HepG2 (cell line): Measurements from ENCODE around the gene MED4. TPM values are rescaled to one million over a fixed set of nuclear protein-coding genes. Genes with fewer than 3 reads are reported as not detected.

ENCODE experiments used
- ARNT ChIP-seq: fragments of 450-650 bp; IDR thresholded peaks from 2 replicates; pipeline ENCODE4 v1.6.1; 2017
- BCL6 ChIP-seq: IDR thresholded peaks from 2 replicates; pipeline ENCODE4 v1.6.1; 2016; ENCODE audit warnings: missing genetic modification reagents, missing compliant biosample characterization
- CREM ChIP-seq, 2 experiments: sonication (generic) in 1 of 2; formaldehyde crosslinking in 1 of 2; IDR thresholded peaks; 2 replicates each; pipeline versions ENCODE4 v1.4.0 to v1.6.1; 2016 to 2020; ENCODE audit warnings: antibody characterized with exemption in 1 of 2, mild to moderate bottlenecking in 1 of 2, missing genetic modification reagents in 1 of 2
- EED ChIP-seq: sonication (generic); formaldehyde crosslinking; IDR thresholded peaks from 2 replicates; pipeline ENCODE4 v1.5.0; 2020; ENCODE audit warnings: mild to moderate bottlenecking, missing genetic modification reagents
- ETV5 ChIP-seq: IDR thresholded peaks from 2 replicates; pipeline ENCODE4 v1.6.1; 2018; ENCODE audit warnings: missing biosample characterization, missing genetic modification reagents, inconsistent platforms, borderline replicate concordance
- GABPB1 ChIP-seq: IDR thresholded peaks from 2 replicates; pipeline ENCODE4 v1.6.1; 2016; ENCODE audit warnings: mild to moderate bottlenecking, missing genetic modification reagents, moderate library complexity, missing compliant biosample characterization
- GATAD1 ChIP-seq: IDR thresholded peaks from 2 replicates; pipeline ENCODE4 v1.6.1; 2016; ENCODE audit warnings: missing genetic modification reagents, missing compliant biosample characterization
- HES4 ChIP-seq: sonication (generic); formaldehyde crosslinking; IDR thresholded peaks from 2 replicates; pipeline ENCODE4 v1.9.0; 2021; ENCODE audit warnings: mild to moderate bottlenecking, missing genetic modification reagents, borderline replicate concordance
- HHEX ChIP-seq: IDR thresholded peaks from 2 replicates; pipeline ENCODE4 v1.6.1; 2016; ENCODE audit warnings: control low read depth
- ISX ChIP-seq: sonication (generic); formaldehyde crosslinking; conservative IDR thresholded peaks from 2 replicates; pipeline ENCODE4 v1.5.0; 2020; ENCODE audit warnings: missing genetic modification reagents
- KAT8 ChIP-seq: IDR thresholded peaks from 2 replicates; pipeline ENCODE4 v1.6.1; 2016; ENCODE audit warnings: missing genetic modification reagents, missing compliant biosample characterization
- NRL ChIP-seq: sonication (generic); formaldehyde crosslinking; IDR thresholded peaks from 2 replicates; pipeline ENCODE4 v1.5.0; 2020; ENCODE audit warnings: missing genetic modification reagents, mild to moderate bottlenecking, moderate library complexity, borderline replicate concordance
- RBM39 ChIP-seq: fragments of 200-400 bp; formaldehyde crosslinking; IDR thresholded peaks from one replicate; pipeline ENCODE4 v1.6.1; 2018; ENCODE audit warnings: antibody characterized with exemption, mild to moderate bottlenecking, low read depth, low read length; ENCODE audit not compliant: poor library complexity, severe bottlenecking
- REL ChIP-seq: sonication (generic); formaldehyde crosslinking; conservative IDR thresholded peaks from 2 replicates; pipeline ENCODE4 v1.8.0; 2022; ENCODE audit warnings: mild to moderate bottlenecking, missing genetic modification reagents, moderate library complexity
- REPIN1 ChIP-seq: sonication (generic); formaldehyde crosslinking; IDR thresholded peaks from 2 replicates; pipeline ENCODE4 v1.8.0; 2022; ENCODE audit warnings: missing genetic modification reagents, low read depth, mild to moderate bottlenecking, borderline replicate concordance
- TAF1 ChIP-seq: sonication (generic); formaldehyde crosslinking; IDR thresholded peaks from 2 replicates; pipeline ENCODE4 v1.4.0; 2020; ENCODE audit warnings: missing genetic modification reagents
- THYN1 ChIP-seq: sonication (generic); formaldehyde crosslinking; IDR thresholded peaks from 2 replicates; pipeline ENCODE4 v1.8.1; 2023; ENCODE audit warnings: low read depth, mild to moderate bottlenecking, moderate library complexity, missing genetic modification reagents, borderline replicate concordance
- ZNF260 ChIP-seq: sonication (generic); formaldehyde crosslinking; IDR thresholded peaks from 2 replicates; pipeline ENCODE4 v1.4.0; 2020; ENCODE audit warnings: missing genetic modification reagents, low read depth, mild to moderate bottlenecking, borderline replicate concordance
- ZNF33A ChIP-seq: sonication (generic); formaldehyde crosslinking; IDR thresholded peaks from 2 replicates; pipeline ENCODE4 v1.5.1; 2020; ENCODE audit warnings: missing genetic modification reagents, mild to moderate bottlenecking, moderate library complexity, borderline replicate concordance
- ZNF792 ChIP-seq: IDR thresholded peaks from 2 replicates; pipeline ENCODE4 v1.6.1; 2016
- ZSCAN29 ChIP-seq: sonication (generic); formaldehyde crosslinking; conservative IDR thresholded peaks from 2 replicates; pipeline ENCODE4 v1.4.0; 2020; ENCODE audit warnings: mild to moderate bottlenecking, missing genetic modification reagents
- ZSCAN31 ChIP-seq: sonication (generic); formaldehyde crosslinking; IDR thresholded peaks from 2 replicates; pipeline ENCODE4 v1.5.0; 2020; ENCODE audit warnings: low read depth, mild to moderate bottlenecking, missing genetic modification reagents
- polyA plus RNA-seq, 8 experiments: library from polyadenylated mRNA; depleted of rRNA in 3 of 8; stranded (reverse) in 7 of 8; unstranded in 1 of 8; fragments of >200 nt; fragmentation: Illumina TruSeq in 4 of 8; extraction: Trizol in 4 of 8; gene quantifications; 2 replicates each; pipeline versions ENCODE4 v1.2.1 to v1.2.3, GENCODE V29; 2011 to 2016; ENCODE audit warnings: low read depth in 4 of 8, missing spikeins in 1 of 8, mixed read lengths in 1 of 8; ENCODE audit not compliant: insufficient read depth in 1 of 8
- total RNA-seq, 5 experiments: library from RNA; depleted of rRNA; stranded (reverse); fragments of >200 nt; fragmentation: Illumina TruSeq; extraction: Trizol; gene quantifications; 2 replicates each; pipeline ENCODE4 v1.2.3, GENCODE V29; 2016; ENCODE audit warnings: low read depth in 1 of 5
- TF ChIP-seq, protein P1 (sequence below): sonication (generic); formaldehyde crosslinking; conservative IDR thresholded peaks from 2 replicates; pipeline ENCODE4 v1.4.0; 2020; ENCODE audit warnings: missing genetic modification reagents
- TF ChIP-seq, protein P2 (sequence below): sonication (generic); formaldehyde crosslinking; IDR thresholded peaks from 2 replicates; pipeline ENCODE4 v1.4.0; 2020; ENCODE audit warnings: missing genetic modification reagents, low read depth, mild to moderate bottlenecking, borderline replicate concordance
- TF ChIP-seq, protein P3 (sequence below): sonication (generic); formaldehyde crosslinking; IDR thresholded peaks from 2 replicates; pipeline ENCODE4 v1.4.0; 2020; ENCODE audit warnings: missing genetic modification reagents; ENCODE audit errors: not compliant biosample characterization
- TF ChIP-seq, protein P4 (sequence below): sonication (generic); formaldehyde crosslinking; IDR thresholded peaks from 2 replicates; pipeline ENCODE4 v1.5.1; 2020; ENCODE audit warnings: mild to moderate bottlenecking, missing genetic modification reagents, borderline replicate concordance

The MED4 gene
- total and polyA plus RNA-seq, 2 of the 13 experiments (the other 11 are each of a cell fraction or from before 2014, with no cell fraction given) = 49.4 to 57.8 TPM

DNA sequence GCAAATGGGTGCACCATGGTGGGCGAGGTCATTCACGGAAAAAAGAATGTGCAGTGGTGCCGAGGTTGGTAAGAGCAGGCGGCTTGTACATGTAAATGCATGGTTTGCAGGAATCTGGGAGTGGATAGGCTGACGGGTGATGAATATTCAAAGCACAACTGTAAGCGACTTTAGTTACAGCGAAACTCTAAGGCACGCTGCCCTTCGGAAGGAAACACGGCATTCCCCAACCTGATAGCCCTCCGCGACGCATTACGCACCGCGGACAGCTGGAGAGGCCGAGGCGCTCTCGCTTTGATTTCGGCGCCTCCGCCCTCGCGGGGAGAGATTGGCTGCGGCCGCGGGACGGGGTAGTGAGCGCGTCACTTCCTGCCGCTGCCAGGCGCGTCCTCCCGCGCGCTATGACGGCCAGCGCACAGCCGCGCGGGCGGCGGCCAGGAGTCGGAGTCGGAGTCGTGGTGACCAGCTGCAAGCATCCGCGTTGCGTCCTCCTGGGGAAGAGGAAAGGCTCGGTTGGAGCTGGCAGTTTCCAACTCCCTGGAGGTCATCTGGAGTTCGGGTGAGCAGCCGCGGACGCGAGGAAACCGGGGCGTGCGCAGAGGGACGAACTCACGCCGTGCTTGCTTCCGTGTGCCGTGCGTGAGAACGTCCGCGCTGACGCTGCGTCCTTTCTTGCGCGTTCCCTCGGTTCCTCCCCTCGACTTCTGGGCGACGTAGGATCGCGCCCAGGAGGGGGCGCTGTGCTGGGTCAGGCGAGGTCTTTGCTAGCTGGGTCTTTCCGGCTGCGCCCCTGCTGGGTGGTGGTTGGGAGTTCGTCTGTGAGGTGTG is 57.3 kb downstream of the MED4 start, which contains the start of gene NUDT15 (continued):
- TF ChIP-seq EED (CRISPR knock-in tag) (peak; percentile 83), HES4 (CRISPR knock-in tag) (peak; percentile 79), REL (peak; percentile 97), CREM (IDR thresholded peaks at IDR 0.05) (peak; percentile 77), CREM (CRISPR knock-in tag; IDR thresholded peaks at IDR 0.05) (0 out of 2 replicates have a peak, but pooled peaks have one; percentile 36), TAF1 (CRISPR knock-in tag) (peak; percentile 95), KAT8 (CRISPR knock-in tag) (peak; percentile 95), GATAD1 (CRISPR knock-in tag) (peak; percentile 96), RBM39 (peak; percentile 84), ZNF33A (CRISPR knock-in tag) (no peak), REPIN1 (peak; percentile 92), ETV5 (peak; percentile 73), GABPB1 (peak; percentile 99), ARNT (no peak), NRL (CRISPR knock-in tag) (peak; percentile 93), ZSCAN29 (CRISPR knock-in tag) (peak; percentile 93; the same call in 1 of the 2 replicates), ZNF260 (CRISPR knock-in tag) (no peak), BCL6 (CRISPR knock-in tag) (peak; percentile 21; the same call in 1 of the 2 replicates), ISX (CRISPR knock-in tag) (no peak), THYN1 (CRISPR knock-in tag) (peak; percentile 47; the same call in 1 of the 2 replicates), ZNF792 (CRISPR knock-in tag) (peak; percentile 81), ZSCAN31 (peak; percentile 96), HHEX (CRISPR knock-in tag) (no peak)
- TF ChIP-seq, protein P1, sequence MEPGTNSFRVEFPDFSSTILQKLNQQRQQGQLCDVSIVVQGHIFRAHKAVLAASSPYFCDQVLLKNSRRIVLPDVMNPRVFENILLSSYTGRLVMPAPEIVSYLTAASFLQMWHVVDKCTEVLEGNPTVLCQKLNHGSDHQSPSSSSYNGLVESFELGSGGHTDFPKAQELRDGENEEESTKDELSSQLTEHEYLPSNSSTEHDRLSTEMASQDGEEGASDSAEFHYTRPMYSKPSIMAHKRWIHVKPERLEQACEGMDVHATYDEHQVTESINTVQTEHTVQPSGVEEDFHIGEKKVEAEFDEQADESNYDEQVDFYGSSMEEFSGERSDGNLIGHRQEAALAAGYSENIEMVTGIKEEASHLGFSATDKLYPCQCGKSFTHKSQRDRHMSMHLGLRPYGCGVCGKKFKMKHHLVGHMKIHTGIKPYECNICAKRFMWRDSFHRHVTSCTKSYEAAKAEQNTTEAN = peak; percentile 57; the same call in 1 of the 2 replicates
- TF ChIP-seq, protein P2, sequence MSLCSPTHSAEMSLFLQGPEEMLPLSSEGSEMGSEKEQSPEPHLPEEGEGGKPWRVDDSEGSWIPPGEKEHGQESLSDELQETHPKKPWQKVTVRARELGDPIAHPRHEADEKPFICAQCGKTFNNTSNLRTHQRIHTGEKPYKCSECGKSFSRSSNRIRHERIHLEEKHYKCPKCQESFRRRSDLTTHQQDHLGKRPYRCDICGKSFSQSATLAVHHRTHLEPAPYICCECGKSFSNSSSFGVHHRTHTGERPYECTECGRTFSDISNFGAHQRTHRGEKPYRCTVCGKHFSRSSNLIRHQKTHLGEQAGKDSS (CRISPR knock-in tag) = peak; percentile 97
- TF ChIP-seq, protein P3, sequence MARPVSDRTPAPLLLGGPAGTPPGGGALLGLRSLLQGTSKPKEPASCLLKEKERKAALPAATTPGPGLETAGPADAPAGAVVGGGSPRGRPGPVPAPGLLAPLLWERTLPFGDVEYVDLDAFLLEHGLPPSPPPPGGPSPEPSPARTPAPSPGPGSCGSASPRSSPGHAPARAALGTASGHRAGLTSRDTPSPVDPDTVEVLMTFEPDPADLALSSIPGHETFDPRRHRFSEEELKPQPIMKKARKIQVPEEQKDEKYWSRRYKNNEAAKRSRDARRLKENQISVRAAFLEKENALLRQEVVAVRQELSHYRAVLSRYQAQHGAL (CRISPR knock-in tag) = no peak
- TF ChIP-seq, protein P4, sequence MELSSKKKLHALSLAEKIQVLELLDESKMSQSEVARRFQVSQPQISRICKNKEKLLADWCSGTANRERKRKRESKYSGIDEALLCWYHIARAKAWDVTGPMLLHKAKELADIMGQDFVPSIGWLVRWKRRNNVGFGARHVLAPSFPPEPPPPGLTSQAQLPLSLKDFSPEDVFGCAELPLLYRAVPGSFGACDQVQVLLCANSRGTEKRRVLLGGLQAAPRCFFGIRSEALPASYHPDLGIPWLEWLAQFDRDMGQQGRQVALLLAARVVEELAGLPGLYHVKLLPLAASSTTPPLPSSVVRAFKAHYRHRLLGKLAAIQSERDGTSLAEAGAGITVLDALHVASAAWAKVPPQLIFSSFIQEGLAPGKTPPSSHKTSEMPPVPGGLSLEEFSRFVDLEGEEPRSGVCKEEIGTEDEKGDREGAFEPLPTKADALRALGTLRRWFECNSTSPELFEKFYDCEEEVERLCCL (CRISPR knock-in tag) = no peak
